HG03354 (cell line): ENCODE results near the gene CPT2.

Source experiments
- ATAC-seq: cut with Tn5 transposase; IDR thresholded peaks from one replicate; pipeline ENCODE4 v1.9.1; 2021; ENCODE audit warnings: mild to moderate bottlenecking; ENCODE audit not compliant: unreplicated experiment, poor library complexity, severe bottlenecking

CPT2 gene

GRCh38 chr1:53257454-53258081, 60.9 kb downstream of the CPT2 start:
- ATAC-seq, result no peak

GRCh38 chr1:53258216-53258615, 61.6 kb downstream of the CPT2 start:
- no peak for ATAC-seq

DNA sequence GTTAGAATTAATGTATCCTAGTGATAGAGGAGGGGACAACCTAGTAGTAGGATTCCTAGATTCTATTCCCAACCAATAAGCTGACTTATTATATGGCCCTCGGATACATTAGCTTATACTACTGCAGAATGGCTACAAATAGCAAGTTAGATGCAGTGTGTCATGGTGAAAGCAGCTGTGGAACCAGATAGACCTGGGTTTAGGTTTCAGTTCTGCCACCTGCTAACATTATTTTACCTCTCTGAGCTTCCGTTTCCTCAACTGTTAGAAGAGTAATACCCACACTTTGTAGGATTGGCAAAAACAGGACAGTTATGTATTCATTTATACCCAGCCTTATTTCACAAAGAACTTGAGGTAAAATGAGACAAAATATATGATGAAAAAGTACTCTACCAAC, 63.3 kb downstream of the CPT2 start:
- peak; percentile 87 for ATAC-seq

DNA sequence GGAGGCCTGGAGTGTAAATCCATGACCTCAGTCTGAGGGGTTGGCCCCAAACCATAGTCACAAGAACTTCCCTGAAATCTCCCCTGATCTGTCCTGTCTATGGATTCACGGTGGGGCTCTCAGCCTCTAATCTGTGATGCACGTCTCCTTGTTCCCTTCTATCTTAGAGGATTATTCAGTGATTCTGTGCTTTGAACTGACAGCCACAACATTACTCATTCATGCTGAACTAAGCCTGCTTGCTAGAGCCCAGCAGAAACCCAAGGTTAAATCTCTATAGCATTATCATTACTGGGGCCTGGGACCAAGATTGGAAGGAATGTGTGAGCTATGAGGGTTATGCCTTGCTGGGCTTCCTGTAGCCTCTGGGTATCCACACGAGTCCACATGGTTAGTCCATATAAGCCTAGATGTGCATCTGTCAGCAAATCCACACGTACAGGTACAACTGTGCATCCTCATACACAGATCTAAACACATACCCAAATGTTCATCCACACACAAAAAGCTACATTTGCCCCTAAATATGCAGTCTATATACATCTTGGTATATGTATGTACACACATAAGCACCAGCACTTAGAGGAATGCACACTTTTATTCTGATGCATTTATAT, 64.1 kb downstream of the CPT2 start:
- no peak for ATAC-seq

DNA sequence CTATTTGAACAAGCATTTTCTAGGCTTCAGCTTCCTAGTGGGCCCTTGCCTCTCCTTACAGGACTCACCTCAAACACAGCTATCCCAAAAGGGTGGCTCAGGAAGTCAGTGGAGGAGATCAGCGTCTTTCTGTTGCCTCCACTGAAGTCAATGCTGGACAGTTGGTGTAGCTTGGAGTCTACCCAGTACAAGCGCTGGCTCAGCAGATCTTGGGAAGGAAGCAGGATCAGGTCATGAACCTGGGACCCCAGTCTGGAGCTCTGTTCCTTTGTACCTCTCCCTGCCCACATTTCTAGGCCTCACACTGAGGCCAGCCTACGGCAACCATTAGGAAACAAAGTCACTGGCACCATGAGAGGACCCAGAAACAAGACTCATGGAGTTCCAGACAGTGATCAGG, 65.4 kb downstream of the CPT2 start:
- no peak for ATAC-seq
